Right lobe of liver (tissue), 4 donors: ENCODE measurements around the gene ARL4C.

Source experiments
- CTCF ChIP-seq, 4 donors: fragments of 200-600 bp in 3 of 4; fragments of 450-650 bp in 1 of 4; IDR thresholded peaks; one replicate each; pipeline versions ENCODE4 v1.5.1 to v1.8.0; 2016 to 2022; ENCODE audit warnings: antibody characterized with exemption in 4 of 4, mild to moderate bottlenecking in 2 of 4
- POLR2A ChIP-seq: fragments of 450-650 bp; IDR thresholded peaks from one replicate; pipeline ENCODE4 v1.6.1; 2017; ENCODE audit warnings: antibody characterized with exemption, mild to moderate bottlenecking
- donor health status: DM: no; HTN: no; CAD: no.
- donor health status: DM: no; HTN: no; CAD: no.
- donor health status: DM: no; HTN: yes; CAD: no.

GRCh38 chr2:234518986-234519642, 22.2 kb upstream of the ARL4C start:
- TF ChIP-seq CTCF (IDR thresholded peaks at IDR 0.05) (no peak), POLR2A (no peak)
